Activated CD4-positive, alpha-beta T cell treated with anti-CD3 and anti-CD28 coated beads for 48 hours (primary cell): Measurements from ENCODE around the gene SLC30A5.
"Not testable (repeated sequence)": the region's sequence is repeated elsewhere in the genome, so short reads cannot be mapped to it uniquely, and the experiment has no call there.

ENCODE experiments used
- DNase-seq: peaks from one replicate; pipeline ENCODE4 v3.0.0-alpha.2; 2020

SLC30A5 gene

DNA sequence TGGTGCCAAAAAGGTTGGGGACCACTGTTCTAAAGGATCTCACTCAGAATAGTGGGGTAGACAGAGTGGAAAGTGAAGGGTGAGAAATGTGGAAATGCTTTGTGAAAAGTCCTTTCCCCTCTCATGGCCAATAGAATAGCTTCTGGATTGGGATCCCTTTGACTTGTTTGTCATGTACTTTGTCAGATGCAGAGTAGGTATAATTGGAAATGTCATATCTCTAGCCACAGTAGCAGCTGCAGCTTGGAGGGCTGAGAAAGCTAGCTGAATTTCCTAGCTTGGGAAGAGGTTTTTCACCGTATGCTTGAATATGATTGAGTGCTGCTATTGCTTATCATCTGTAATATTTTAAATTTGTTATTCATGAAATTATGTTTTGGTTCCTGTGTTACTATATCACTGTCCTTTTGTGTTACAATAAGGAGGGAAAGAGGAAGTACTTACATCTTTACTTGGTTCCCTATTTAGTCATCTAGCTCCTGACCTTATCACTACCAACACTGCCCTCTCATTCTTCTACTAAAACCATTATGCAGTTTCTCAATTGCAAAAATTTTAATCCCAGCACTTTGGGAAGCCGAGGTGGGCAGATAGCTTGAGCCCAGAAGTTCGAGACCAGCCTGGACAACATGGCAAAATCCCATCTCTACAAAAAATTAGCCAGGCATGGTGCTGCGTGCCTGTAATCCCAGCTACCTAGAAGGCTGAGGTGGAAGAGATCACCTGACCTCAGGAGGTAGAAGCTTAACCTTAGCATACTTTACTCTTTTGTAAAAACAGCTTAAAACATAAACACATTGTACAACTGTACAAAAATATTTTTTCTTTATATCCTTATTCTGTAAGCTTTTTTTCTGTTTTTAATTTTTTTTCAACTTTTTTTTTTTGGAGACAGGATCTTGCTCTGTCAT is 12.4 kb downstream of the SLC30A5 start:
- DNase-seq: no peak

DNA sequence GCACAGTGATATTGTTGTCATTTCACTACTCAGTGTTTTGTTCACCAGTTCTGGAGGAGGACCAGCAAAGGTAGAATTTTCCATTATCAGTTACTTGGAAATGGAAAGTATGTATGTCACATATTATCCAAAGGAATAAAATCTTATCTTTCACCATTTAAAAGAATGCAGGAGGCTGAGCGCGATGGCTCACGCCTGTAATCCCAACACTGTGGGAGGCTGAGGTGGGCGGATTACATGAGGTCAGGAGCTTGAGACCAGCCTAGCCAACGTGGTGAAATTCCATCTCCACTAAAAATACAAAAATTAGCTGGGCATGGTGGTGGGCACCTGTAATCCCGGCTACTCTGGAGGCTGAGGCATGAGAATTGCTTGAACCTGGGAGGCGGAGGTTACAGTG is 14.6 kb downstream of the SLC30A5 start:
- not testable (repeated sequence) for DNase-seq

- DNase-seq: no peak
These were observed 20.0 kb downstream of the SLC30A5 start for GRCh38 chr5:69113851-69114250.

DNA sequence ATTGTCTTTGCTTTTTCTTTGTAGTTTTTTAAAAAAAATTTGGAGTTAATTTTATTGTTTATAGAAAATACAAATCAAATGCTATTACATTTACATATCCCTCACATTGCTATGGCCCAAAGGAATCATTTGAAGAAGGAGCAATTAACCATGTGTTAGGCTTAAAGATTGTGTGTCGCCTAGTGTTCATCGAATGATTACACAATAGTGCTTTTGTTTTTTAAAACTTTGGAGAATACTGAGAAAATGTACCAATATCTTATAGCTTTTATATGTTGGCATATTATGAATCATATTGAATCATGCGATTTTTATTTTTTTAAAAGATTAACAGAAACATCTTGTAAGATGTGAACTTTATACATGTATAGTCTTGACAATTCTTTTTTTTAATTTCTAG is 21.7 kb downstream of the SLC30A5 start:
- no peak for DNase-seq

DNA sequence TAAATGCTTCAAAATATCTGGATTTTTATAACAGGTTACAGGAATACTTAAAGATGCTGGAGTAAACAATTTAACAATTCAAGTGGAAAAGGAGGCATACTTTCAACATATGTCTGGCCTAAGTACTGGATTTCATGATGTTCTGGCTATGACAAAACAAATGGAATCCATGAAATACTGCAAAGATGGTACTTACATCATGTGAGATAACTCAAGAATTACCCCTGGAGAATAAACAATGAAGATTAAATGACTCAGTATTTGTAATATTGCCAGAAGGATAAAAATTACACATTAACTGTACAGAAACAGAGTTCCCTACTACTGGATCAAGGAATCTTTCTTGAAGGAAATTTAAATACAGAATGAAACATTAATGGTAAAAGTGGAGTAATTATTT is 35.6 kb downstream of the SLC30A5 start:
- DNase-seq: no peak

- no peak for DNase-seq
These were observed 36.4 kb downstream of the SLC30A5 start for GRCh38 chr5:69130241-69130640.

- no peak for DNase-seq
These were observed 37.5 kb downstream of the SLC30A5 start for GRCh38 chr5:69131304-69131703.

GRCh38 chr5:69134126-69134525 is 40.3 kb downstream of the SLC30A5 start:
- no peak for DNase-seq

- no peak for DNase-seq
These were observed 42.5 kb downstream of the SLC30A5 start for GRCh38 chr5:69136293-69136692.

- not testable (repeated sequence) for DNase-seq
These were observed 43.4 kb downstream of the SLC30A5 start for GRCh38 chr5:69137208-69137607.

DNA sequence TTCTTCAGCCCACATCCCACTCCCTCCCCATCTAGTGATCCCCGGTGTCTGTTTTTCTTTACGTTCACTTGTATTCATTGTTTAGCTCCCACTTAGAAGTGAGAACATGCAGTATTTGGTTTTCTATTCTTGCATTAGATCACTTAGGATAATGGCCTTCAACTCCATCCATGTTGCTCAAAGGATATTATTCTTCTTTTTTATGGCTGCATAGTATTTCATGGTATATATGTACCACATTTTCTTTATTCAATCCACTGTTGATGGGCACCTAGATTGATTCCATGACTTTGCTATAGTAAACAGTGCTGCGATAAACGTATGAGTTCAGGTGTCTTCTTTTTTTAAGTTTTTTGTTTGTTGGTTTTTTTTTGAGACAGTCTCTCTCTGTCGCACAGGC is 44.0 kb downstream of the SLC30A5 start:
- no peak for DNase-seq

GRCh38 chr5:69138766-69139165 is 45.0 kb downstream of the SLC30A5 start:
- no peak for DNase-seq

GRCh38 chr5:69140239-69140638 is 46.4 kb downstream of the SLC30A5 start:
- not testable (repeated sequence) for DNase-seq

DNA sequence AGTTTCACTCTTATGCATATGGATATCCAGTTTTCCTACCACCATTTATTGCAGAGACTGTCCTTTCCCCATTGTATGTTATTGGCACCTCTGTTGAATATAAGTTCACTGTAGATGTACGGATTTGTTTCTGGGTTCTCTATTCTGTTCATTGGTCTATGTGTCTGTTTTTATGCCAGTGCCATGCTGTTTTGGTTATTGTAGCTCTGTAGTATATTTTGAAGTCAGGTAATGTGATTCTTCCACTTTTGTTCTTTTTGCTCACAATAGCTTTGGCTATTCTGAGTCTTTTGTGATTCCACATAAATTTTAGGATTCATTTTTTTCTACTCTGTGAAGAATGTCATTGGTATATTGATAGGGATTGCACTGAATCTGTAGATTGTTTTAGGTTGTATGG is 47.0 kb downstream of the SLC30A5 start:
- DNase-seq: no peak

DNA sequence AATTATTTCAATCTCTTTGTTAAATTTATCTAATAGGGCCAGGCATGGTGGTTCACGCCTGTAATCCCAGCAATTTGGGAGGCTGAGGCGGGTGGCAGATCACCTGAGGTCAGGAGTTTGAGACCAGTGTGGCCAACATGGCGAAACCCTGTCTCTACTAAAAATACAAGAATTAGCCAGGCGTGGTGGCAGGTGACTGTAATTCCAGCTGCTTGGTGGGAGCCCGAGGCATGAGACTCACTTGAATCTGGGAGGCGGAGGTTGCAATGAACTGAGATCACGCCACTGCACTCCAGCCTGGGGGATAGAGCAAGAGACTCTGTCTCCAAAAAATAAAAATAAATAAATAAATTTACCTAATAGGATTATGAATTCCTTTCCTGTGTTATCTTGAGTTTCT is 54.8 kb downstream of the SLC30A5 start:
- not testable (repeated sequence) for DNase-seq

GRCh38 chr5:69148981-69149675 is 55.3 kb downstream of the SLC30A5 start:
- no peak for DNase-seq

DNA sequence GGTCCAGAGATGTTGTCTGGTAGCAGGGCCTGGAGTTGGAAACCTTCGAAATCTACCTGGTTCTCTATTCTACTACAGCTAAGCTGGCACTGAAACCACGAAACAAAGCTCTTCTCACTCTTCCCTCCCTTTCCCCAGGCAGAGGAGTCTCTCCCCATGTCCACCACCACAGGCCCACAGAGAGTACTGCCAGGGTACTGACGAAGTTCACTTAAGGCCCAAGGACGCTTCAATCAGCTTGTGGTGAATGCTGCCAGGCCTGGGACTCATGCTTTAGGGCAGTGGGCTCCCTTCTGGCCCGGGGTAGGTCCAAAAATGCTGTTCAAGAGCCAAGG is 55.8 kb downstream of the SLC30A5 start:
- DNase-seq: no peak

- no peak for DNase-seq
These were observed 58.9 kb downstream of the SLC30A5 start for GRCh38 chr5:69152731-69153130.

DNA sequence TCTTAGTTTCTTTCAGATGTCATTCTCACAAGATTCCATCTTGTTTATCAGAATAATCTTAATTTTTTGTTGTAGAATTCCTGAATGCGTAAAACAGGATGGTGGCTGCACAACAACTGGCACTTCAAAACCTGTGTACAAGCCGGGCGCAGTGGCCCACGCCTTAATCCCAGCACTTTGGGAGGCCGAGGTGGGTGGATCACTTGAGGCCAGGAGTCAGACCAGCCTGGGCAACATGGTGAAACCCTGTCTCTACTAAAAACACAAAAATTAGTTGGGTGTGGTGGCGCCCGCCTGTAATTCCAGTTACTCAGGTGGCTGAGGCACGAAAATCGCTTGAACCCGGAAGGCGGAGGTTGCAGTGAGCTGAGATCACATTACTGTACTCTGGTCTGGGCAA is 62.6 kb downstream of the SLC30A5 start:
- no peak for DNase-seq

DNA sequence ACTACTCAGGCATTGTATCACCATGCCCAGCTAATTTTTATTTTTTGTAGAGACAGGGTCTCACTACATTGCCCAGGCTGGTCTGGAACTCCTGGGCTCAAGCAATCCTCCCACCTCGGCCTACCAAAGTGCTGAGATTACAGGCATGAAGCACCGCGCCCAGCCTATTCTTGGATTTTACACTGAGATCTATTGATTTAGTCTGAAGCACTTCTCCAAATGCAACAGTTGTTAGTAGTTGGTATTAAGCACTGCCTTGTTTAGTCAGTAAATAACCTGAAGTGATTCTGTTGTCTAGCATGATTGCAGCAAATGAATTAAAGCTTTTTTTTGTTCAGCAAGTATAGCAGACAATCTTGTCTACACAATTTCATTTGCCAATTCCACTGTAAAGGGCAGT is 64.2 kb downstream of the SLC30A5 start:
- DNase-seq: no peak

GRCh38 chr5:69160651-69161050 is 66.8 kb downstream of the SLC30A5 start:
- DNase-seq: no peak

GRCh38 chr5:69166686-69167492 is 73.1 kb downstream of the SLC30A5 start, which contains the start of gene CCNB1:
CCNB1 (plus strand) TSS chr5:69167150; CDS start chr5:69167263, 113 bp downstream.
- peak; percentile 99 for DNase-seq

DNA sequence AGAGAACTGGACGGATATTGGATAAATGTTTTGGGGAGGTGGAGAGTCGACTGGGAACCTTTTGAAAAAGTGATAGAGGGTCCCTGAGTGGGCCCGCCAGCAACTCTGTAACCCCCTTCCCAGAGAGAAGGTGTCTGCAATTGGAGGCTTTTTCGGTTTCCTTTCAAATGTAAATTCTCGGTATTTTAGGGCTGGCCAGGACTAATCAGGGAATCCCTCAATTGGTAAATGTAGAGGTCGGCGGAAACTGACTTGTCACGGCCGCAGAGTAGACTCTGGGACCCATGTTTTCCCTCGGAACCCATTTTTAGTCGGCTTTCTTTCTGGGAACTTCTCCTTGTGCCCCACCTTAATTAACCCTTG is 73.7 kb downstream of the SLC30A5 start:
- DNase-seq: peak; percentile 3

DNA sequence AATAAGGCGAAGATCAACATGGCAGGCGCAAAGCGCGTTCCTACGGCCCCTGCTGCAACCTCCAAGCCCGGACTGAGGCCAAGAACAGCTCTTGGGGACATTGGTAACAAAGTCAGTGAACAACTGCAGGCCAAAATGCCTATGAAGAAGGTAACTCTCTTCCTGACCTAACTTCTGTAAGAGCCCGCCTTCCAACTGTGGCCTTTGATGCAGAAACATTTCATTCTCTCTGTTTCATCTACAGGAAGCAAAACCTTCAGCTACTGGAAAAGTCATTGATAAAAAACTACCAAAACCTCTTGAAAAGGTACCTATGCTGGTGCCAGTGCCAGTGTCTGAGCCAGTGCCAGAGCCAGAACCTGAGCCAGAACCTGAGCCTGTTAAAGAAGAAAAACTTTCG is 74.1 kb downstream of the SLC30A5 start:
- no peak for DNase-seq
